Glutamatergic neuron (in vitro differentiated cells): ENCODE measurements around the gene L2HGDH. TPM values are rescaled to one million over a fixed set of nuclear protein-coding genes. Genes with fewer than 3 reads are reported as not detected.

Experiments
- DNase-seq: peaks from one replicate; pipeline ENCODE4 v3.0.0; 2022
- H3K27ac Mint-ChIP-seq: one replicate; pipeline ENCODE4 v1.8.0; 2020; ENCODE audit warnings: mild to moderate bottlenecking, mixed read lengths, inconsistent platforms; ENCODE audit not compliant: unreplicated experiment
- H3K27me3 Mint-ChIP-seq: one replicate; pipeline ENCODE4 v1.8.0; 2020; ENCODE audit warnings: mild to moderate bottlenecking, moderate library complexity, mixed read lengths, inconsistent platforms; ENCODE audit not compliant: unreplicated experiment
- H3K36me3 Mint-ChIP-seq: one replicate; pipeline ENCODE4 v1.8.0; 2020; ENCODE audit warnings: mild to moderate bottlenecking, mixed read lengths, inconsistent platforms; ENCODE audit not compliant: unreplicated experiment
- H3K4me1 Mint-ChIP-seq: one replicate; pipeline ENCODE4 v1.8.0; 2020; ENCODE audit warnings: mild to moderate bottlenecking, low read depth, mixed read lengths, inconsistent platforms; ENCODE audit not compliant: unreplicated experiment
- H3K4me3 Mint-ChIP-seq: one replicate; pipeline ENCODE4 v1.8.0; 2020; ENCODE audit warnings: mild to moderate bottlenecking, mixed read lengths, inconsistent platforms; ENCODE audit not compliant: unreplicated experiment
- H3K9me3 Mint-ChIP-seq: one replicate; pipeline ENCODE4 v1.8.0; 2020; ENCODE audit warnings: mild to moderate bottlenecking, moderate library complexity, mixed read lengths, inconsistent platforms; ENCODE audit not compliant: unreplicated experiment
- total RNA-seq: library from RNA; stranded (reverse); fragmentation: NEBNext Ultra II Directional; extraction: Animal tissue kit (Norgen Biotek cat#: 25700); gene quantifications from one replicate; pipeline ENCODE4 v1.2.1, GENCODE V29; 2021; ENCODE audit not compliant: unreplicated experiment
- TF ChIP-seq, protein P1 (sequence below): fragments of 200-600 bp; sonication (generic); IDR thresholded peaks from one replicate; pipeline ENCODE4 v1.5.0; 2021; ENCODE audit not compliant: partially characterized antibody, unreplicated experiment

L2HGDH gene
- total RNA-seq, 1 donor from 2014 or later = 6.7 TPM

GRCh38 chr14:50335989-50336824 is 24.2 kb upstream of the L2HGDH start:
- Mint-ChIP-seq H3K36me3 (peaks cover 4% of the 10 kb centered on the region), H3K27ac (peak overlapping the region; percentile 99), H3K9me3 (peaks cover 17% of the 10 kb centered on the region), H3K27me3 (peaks cover 15% of the 10 kb centered on the region), H3K4me3 (peak overlapping the region; percentile 79), H3K4me1 (peaks cover 52% of the 10 kb centered on the region)
- peak; percentile 84 for DNase-seq
- TF ChIP-seq, protein P1, sequence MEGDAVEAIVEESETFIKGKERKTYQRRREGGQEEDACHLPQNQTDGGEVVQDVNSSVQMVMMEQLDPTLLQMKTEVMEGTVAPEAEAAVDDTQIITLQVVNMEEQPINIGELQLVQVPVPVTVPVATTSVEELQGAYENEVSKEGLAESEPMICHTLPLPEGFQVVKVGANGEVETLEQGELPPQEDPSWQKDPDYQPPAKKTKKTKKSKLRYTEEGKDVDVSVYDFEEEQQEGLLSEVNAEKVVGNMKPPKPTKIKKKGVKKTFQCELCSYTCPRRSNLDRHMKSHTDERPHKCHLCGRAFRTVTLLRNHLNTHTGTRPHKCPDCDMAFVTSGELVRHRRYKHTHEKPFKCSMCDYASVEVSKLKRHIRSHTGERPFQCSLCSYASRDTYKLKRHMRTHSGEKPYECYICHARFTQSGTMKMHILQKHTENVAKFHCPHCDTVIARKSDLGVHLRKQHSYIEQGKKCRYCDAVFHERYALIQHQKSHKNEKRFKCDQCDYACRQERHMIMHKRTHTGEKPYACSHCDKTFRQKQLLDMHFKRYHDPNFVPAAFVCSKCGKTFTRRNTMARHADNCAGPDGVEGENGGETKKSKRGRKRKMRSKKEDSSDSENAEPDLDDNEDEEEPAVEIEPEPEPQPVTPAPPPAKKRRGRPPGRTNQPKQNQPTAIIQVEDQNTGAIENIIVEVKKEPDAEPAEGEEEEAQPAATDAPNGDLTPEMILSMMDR = no peak

DNA sequence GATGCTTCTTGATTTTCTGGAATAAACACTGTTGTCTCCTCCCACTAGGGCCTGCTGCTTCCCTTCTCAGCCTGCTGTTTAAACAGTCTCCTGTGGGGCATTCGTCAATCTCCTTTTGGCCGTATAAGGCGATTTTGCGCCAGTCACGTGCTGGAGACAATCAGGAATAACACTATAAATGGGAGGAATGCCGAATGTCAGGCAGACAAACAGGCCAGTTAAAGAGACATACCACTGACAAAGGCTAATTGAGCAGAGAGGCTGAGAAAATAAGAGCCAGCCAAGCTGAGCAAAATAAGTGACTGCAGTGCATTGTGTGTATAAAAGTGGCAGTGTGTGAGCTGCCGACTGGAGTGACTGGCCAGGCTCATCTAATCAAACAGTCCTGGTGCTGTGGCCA is 23.4 kb upstream of the L2HGDH start:
- Mint-ChIP-seq H3K36me3 (peaks cover 4% of the 10 kb centered on the region), H3K4me3 (peak overlapping the region; percentile 79), H3K27me3 (peaks cover 15% of the 10 kb centered on the region), H3K4me1 (peaks cover 49% of the 10 kb centered on the region), H3K9me3 (peaks cover 17% of the 10 kb centered on the region), H3K27ac (peak overlapping the region; percentile 99)
- DNase-seq = peak; percentile 47
- TF ChIP-seq, protein P1 = no peak

DNA sequence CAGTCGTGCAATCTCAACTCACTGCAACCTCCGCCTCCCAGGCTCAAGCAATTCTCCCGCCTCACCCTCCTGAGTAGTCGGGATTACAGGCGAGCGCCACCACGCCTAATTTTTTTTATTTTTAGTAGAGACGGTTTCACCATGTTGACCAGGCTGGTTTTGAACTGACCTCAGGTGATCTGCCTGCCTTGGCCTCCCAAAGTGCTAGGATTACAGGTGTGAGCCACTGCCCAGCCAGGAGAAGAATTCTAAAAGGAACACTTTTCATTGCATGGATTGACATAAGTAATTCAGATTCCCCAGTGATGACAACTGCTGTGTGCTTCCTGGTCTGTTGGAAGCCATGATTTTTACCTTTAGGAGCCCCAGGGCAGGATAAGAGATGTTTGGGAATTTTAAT is 22.2 kb upstream of the L2HGDH start:
- TF ChIP-seq, protein P1 = no peak
- H3K36me3 Mint-ChIP-seq = peaks cover 4% of the 10 kb centered on the region
- H3K9me3 Mint-ChIP-seq = peaks cover 17% of the 10 kb centered on the region
- peaks cover 44% of the 10 kb centered on the region for H3K4me1 Mint-ChIP-seq
- H3K4me3 Mint-ChIP-seq = no peak overlapping the region
- no peak for DNase-seq
- H3K27me3 Mint-ChIP-seq = peaks cover 14% of the 10 kb centered on the region
- H3K27ac Mint-ChIP-seq = peak overlapping the region; percentile 99

DNA sequence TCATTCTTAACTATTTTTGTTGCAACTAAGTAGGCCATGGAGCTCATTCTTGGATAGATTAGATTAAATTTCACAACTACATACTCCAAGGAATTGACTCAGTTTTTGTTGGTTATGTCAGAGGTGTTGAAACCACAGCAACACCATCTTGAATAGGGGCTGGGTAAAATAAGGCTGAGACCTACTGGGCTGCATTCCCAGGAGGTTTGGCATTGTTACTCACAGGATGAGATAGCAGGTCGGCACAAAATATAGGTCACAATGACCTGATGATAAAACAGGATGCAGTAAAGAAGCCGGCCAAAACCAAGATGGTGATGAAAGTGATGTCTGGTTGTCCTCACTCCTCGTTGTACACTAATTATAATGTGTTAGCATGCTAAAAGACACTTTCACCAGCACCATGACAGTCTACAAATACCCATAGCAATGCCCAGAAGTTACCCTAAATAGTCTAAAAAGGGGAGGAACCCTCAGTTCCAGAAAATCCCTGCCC is 21.0 kb upstream of the L2HGDH start:
- Mint-ChIP-seq H3K27ac (peak overlapping the region; percentile 11), H3K9me3 (peaks cover 17% of the 10 kb centered on the region), H3K4me3 (no peak overlapping the region), H3K36me3 (peaks cover 4% of the 10 kb centered on the region), H3K27me3 (peaks cover 14% of the 10 kb centered on the region), H3K4me1 (peaks cover 39% of the 10 kb centered on the region)
- DNase-seq = no peak
- TF ChIP-seq, protein P1 = no peak

DNA sequence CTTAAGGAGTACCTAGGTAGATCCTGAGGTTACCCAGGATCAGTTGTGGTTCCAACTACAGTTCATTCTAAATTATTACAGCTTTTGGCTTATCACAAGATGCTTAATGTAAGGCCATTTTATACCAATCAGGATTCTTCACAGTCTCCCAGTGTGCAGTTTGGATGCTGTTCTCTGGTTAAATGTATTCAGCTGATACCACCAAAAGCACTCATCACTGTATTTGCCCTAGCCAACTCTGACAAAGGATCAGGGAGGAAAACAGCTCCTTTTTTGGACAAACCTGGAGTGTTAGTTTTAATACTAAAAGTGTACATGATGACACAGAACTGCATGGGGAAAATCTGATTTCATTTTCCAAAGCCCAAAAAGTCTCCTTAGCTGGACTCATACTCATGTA is 19.6 kb upstream of the L2HGDH start:
- Mint-ChIP-seq H3K27ac (no peak overlapping the region), H3K4me1 (peaks cover 39% of the 10 kb centered on the region), H3K9me3 (peaks cover 17% of the 10 kb centered on the region), H3K27me3 (peaks cover 13% of the 10 kb centered on the region), H3K4me3 (no peak overlapping the region), H3K36me3 (peaks cover 4% of the 10 kb centered on the region)
- TF ChIP-seq, protein P1 = no peak
- no peak for DNase-seq
